Loucy (cell line): ENCODE data around the gene MED14.

Source experiments
- CTCF ChIP-seq: fragments of 200-600 bp; sonication (generic); conservative IDR thresholded peaks from 2 replicates; pipeline ENCODE4 v1.5.1; 2014; ENCODE audit warnings: mild to moderate bottlenecking, antibody characterized with exemption, low read length
- EZH2phosphoT487 ChIP-seq: fragments of 200-600 bp; IDR thresholded peaks from 2 replicates; pipeline ENCODE4 v1.6.1; 2018; ENCODE audit warnings: antibody characterized with exemption, mild to moderate bottlenecking, moderate library complexity, borderline replicate concordance

GRCh38 chrX:40637687-40638086, 97.7 kb downstream of the MED14 start:
- TF ChIP-seq CTCF, result no peak
- no peak for TF ChIP-seq EZH2phosphoT487
